ENCODE data around the gene CAPN9. TPM values are rescaled to one million over a fixed set of nuclear protein-coding genes. Genes with fewer than 3 reads are reported as not detected.

CAPN9 gene
- total and polyA plus RNA-seq, 9 of the 15 experiments (the other 6 are each of a cell fraction or from before 2014, with no cell fraction given): not detected

- Histone ChIP-seq H3K27me3 (ENCODE audit: control insufficient read depth in 2 of 2, insufficient read depth in 2 of 2, low read length in 2 of 2) (peaks cover 24 to 31% of the 10 kb centered on the region in 2 experiments), H2AFZ (ENCODE audit: low read depth, low read length) (no peak overlapping the region), H3K4me1 (replicated peaks in 1 of 2; ENCODE audit: control insufficient read depth in 2 of 2, insufficient read depth in 2 of 2, low read length in 2 of 2) (no peaks in the 10 kb centered on the region), H3K4me3 (no peak overlapping the region), H3K27ac (ENCODE audit: extremely low read depth, low read depth, low read length) (no peak overlapping the region), H3K36me3 (ENCODE audit: control insufficient read depth, insufficient read depth, low read length) (no peaks in the 10 kb centered on the region), H3K9me1 (ENCODE audit: control insufficient read depth, insufficient read depth, low read length) (no peaks in the 10 kb centered on the region), H3K9ac (ENCODE audit: insufficient read depth in 1 of 2, low read depth in 2 of 2, low read length in 2 of 2) (no peak overlapping the region), H3K4me2 (ENCODE audit: insufficient read depth, low read length) (no peak overlapping the region), H4K20me1 (replicated peaks; ENCODE audit: control insufficient read depth, insufficient read depth, low read length) (no peaks in the 10 kb centered on the region), H3K9me3 (replicated peaks; ENCODE audit: control insufficient read depth, insufficient read depth, low read depth, low read length) (no peaks in the 10 kb centered on the region), H3K79me2 (ENCODE audit: control insufficient read depth, insufficient read depth, low read length) (no peaks in the 10 kb centered on the region)
- ATAC-seq: no peak
- ChIA-PET CTCF (ENCODE audit: low intra/inter-chr PET ratio) (no interaction called here), POLR2A (interaction anchor here (0.7 kb wide), 1 partner anchor 436 kb away, joined by 3 read pairs; no protein-coding TSS in a partner anchor)
- no peak for TF ChIP-seq AFF4 (CRISPR knock-in tag; IDR thresholded peaks at IDR 0.05)
- TF ChIP-seq NCOA4 (IDR thresholded peaks at IDR 0.05; ENCODE audit: partially characterized antibody): no peak
- in situ Hi-C loops (cut with MboI): no loop called here
- intact Hi-C loops (cut with micrococcal nuclease): no loop called here
- BruUV-seq (replicated peaks): no TSS peak
- FAIRE-seq: no peak
- 2% methylated on average over 3 of the region's 3 CpGs for WGBS (ENCODE audit: insufficient coverage, low coverage, missing lambda C conversion rate)
- DNase-seq (ENCODE audit: extremely low read depth in 1 of 4, low spot score in 3 of 4): no peak
Measured at GRCh38 chr1:230786385-230786753, 39.2 kb downstream of the CAPN9 start.
